Panc1 (cell line): ENCODE measurements around the gene COPZ1.

Source experiments
- CTCF ChIP-seq: fragments of 450-650 bp; IDR thresholded peaks from 2 replicates; pipeline ENCODE4 v1.5.1; 2017; ENCODE audit warnings: mild to moderate bottlenecking
- POLR2AphosphoS5 ChIP-seq: IDR thresholded peaks from 2 replicates; pipeline ENCODE4 v1.6.1; 2012; ENCODE audit warnings: mild to moderate bottlenecking, low read depth, low read length, moderate library complexity
- REST ChIP-seq, 2 experiments: IDR thresholded peaks; 2 replicates each; pipeline ENCODE4 v1.6.1; 2011 to 2012; ENCODE audit warnings: low read depth in 2 of 2, control low read depth in 1 of 2, low read length in 1 of 2, mild to moderate bottlenecking in 1 of 2, moderate library complexity in 1 of 2; ENCODE audit not compliant: insufficient read depth in 1 of 2
- SIN3A ChIP-seq: IDR thresholded peaks from 2 replicates; pipeline ENCODE4 v1.6.1; 2012; ENCODE audit warnings: low read depth, mild to moderate bottlenecking, low read length, moderate library complexity, borderline replicate concordance; ENCODE audit not compliant: insufficient read depth
- TCF7L2 ChIP-seq: IDR thresholded peaks from 2 replicates; pipeline ENCODE4 v1.6.1; 2011; ENCODE audit warnings: mild to moderate bottlenecking, low read depth, low read length, inconsistent platforms

- TF ChIP-seq CTCF (no peak), POLR2AphosphoS5 (no peak), SIN3A (no peak), REST (IDR thresholded peaks at IDR 0.05; ENCODE audit: insufficient read depth in 1 of 2, low read depth in 2 of 2, low read length in 1 of 2) (no peak), TCF7L2 (no peak)
Observed at GRCh38 chr12:54328595-54329337, 3.8 kb downstream of the COPZ1 start.
